Testis (tissue), 3 donors: ENCODE data around the gene ICA1. TPM values are rescaled to one million over a fixed set of nuclear protein-coding genes. Genes with fewer than 3 reads are reported as not detected.

Experiments
- DNase-seq: peaks from one replicate; pipeline ENCODE4 v3.0.0-alpha.2; 2019
- H3K27ac ChIP-seq, 2 donors: fragments of 200-600 bp; sonication (generic); one replicate each; pipeline ENCODE4 v1.5.1; 2019
- H3K27me3 ChIP-seq: fragments of 200-600 bp; sonication (generic); one replicate; pipeline ENCODE4 v1.5.1; 2019
- H3K36me3 ChIP-seq: fragments of 200-600 bp; sonication (generic); one replicate; pipeline ENCODE4 v1.5.1; 2017; ENCODE audit warnings: low read depth; ENCODE audit errors: missing control alignments
- H3K4me1 ChIP-seq: fragments of 200-600 bp; sonication (generic); one replicate; pipeline ENCODE4 v1.5.1; 2019
- H3K4me3 ChIP-seq, 2 donors: fragments of 200-600 bp; sonication (generic); one replicate each; pipeline ENCODE4 v1.5.1; 2017 to 2019
- H3K9me3 ChIP-seq: fragments of 200-600 bp; sonication (generic); one replicate; pipeline ENCODE4 v1.5.1; 2017
- CTCF ChIP-seq, 3 experiments: fragments of 450-650 bp in 2 of 3; fragments of 200-600 bp in 1 of 3; sonication (generic) in 1 of 3; IDR thresholded peaks; one replicate each; pipeline ENCODE4 v1.5.1; 2016 to 2019; ENCODE audit warnings: antibody characterized with exemption in 3 of 3, mild to moderate bottlenecking in 2 of 3, moderate library complexity in 1 of 3
- POLR2A ChIP-seq: fragments of 450-650 bp; IDR thresholded peaks from one replicate; pipeline ENCODE4 v1.6.1; 2017; ENCODE audit warnings: antibody characterized with exemption, mild to moderate bottlenecking, moderate library complexity
- WGBS, 2 donors: methylation state at CpG; one replicate each; pipeline ENCODE4 v1.1.5; 2018; 5-methylcytosine and 5-hydroxymethylcytosine counted together
- intact Hi-C: fragments of 100-400 bp; cut with DNase I; formaldehyde crosslinking; loops from one replicate; pipeline ENCODE4 v1.15.1; 2023; ENCODE audit warnings: low total_unique reads
- polyA plus RNA-seq: library from polyadenylated mRNA; stranded (reverse); fragments of 350-450 nt; fragmentation: Illumina TruSeq; extraction: RNeasy Lipid Tissue Mini Kit (QIAGEN cat#74804); gene quantifications from one replicate; pipeline ENCODE4 v1.2.3, GENCODE V29; 2014; ENCODE audit warnings: low read depth, low replicate concordance; ENCODE audit not compliant: insufficient read depth
- total RNA-seq, 2 donors: library from RNA; depleted of rRNA; stranded (reverse); fragments of >200 nt; gene quantifications; one replicate each; pipeline ENCODE4 v1.2.3, GENCODE V29; 2016

Gene ICA1
- total and polyA plus RNA-seq, 3 donors from 2014 or later, result 33.6 to 90.3 (median 76.1) TPM

- intact Hi-C loops, result no loop called here
- H3K4me1 ChIP-seq, result no peaks in the 10 kb centered on the region
- H3K36me3 ChIP-seq, result no peaks in the 10 kb centered on the region
- no peak for DNase-seq
- H3K27me3 ChIP-seq, result no peaks in the 10 kb centered on the region
- no peak overlapping the region for H3K27ac ChIP-seq
- H3K4me3 ChIP-seq, result no peak overlapping the region
- TF ChIP-seq CTCF (IDR thresholded peaks at IDR 0.05), result no peak
- TF ChIP-seq POLR2A, result no peak
- no peaks in the 10 kb centered on the region for H3K9me3 ChIP-seq
- 74 to 84% methylated on average over 3 of the region's 3 CpGs for WGBS, 2 donors
Observed at GRCh38 chr7:8115547-8116402, 146.2 kb downstream of the ICA1 start.

GRCh38 chr7:8114175-8114574 is 147.8 kb downstream of the ICA1 start:
- DNase-seq, result no peak
- 89 to 99% methylated on average over 4 of the region's 4 CpGs for WGBS, 2 donors
- Histone ChIP-seq H3K27me3 (no peaks in the 10 kb centered on the region), H3K4me3 (no peak overlapping the region), H3K27ac (no peak overlapping the region), H3K4me1 (no peaks in the 10 kb centered on the region), H3K9me3 (no peaks in the 10 kb centered on the region), H3K36me3 (no peaks in the 10 kb centered on the region)
- intact Hi-C loops, result no loop called here
- TF ChIP-seq POLR2A (no peak), CTCF (IDR thresholded peaks at IDR 0.05) (no peak)

- intact Hi-C loops, result no loop called here
- no peaks in the 10 kb centered on the region for H3K9me3 ChIP-seq
- DNase-seq, result no peak
- H3K27me3 ChIP-seq, result no peaks in the 10 kb centered on the region
- no peak overlapping the region for H3K27ac ChIP-seq
- no peak overlapping the region for H3K4me3 ChIP-seq
- no peak for TF ChIP-seq CTCF (IDR thresholded peaks at IDR 0.05)
- TF ChIP-seq POLR2A, result no peak
- WGBS, 2 donors, result 70 to 85% methylated on average over 3 of the region's 3 CpGs
- H3K36me3 ChIP-seq, result no peaks in the 10 kb centered on the region
- no peaks in the 10 kb centered on the region for H3K4me1 ChIP-seq
Observed at GRCh38 chr7:8113184-8113583, 148.8 kb downstream of the ICA1 start.

GRCh38 chr7:8112685-8113084 is 149.3 kb downstream of the ICA1 start:
- no peaks in the 10 kb centered on the region for H3K27me3 ChIP-seq
- no peak for DNase-seq
- 94 to 100% methylated on average over 2 of the region's 2 CpGs for WGBS, 2 donors
- H3K9me3 ChIP-seq, result no peaks in the 10 kb centered on the region
- no peak overlapping the region for H3K27ac ChIP-seq
- H3K4me1 ChIP-seq, result no peaks in the 10 kb centered on the region
- intact Hi-C loops, result no loop called here
- no peak overlapping the region for H3K4me3 ChIP-seq
- TF ChIP-seq CTCF (IDR thresholded peaks at IDR 0.05) (no peak), POLR2A (no peak)
- H3K36me3 ChIP-seq, result no peaks in the 10 kb centered on the region
